Nephron progenitor cell (in vitro differentiated cells): ENCODE data around the gene ZNF438.

ENCODE experiments used
- DNase-seq: peaks from one replicate; pipeline ENCODE4 v3.0.0; 2021
- H3K27ac Mint-ChIP-seq: 2 replicates; pipeline ENCODE4 v1.8.0; 2021; ENCODE audit warnings: mild to moderate bottlenecking, moderate library complexity, mixed read lengths
- H3K27me3 Mint-ChIP-seq: 2 replicates; pipeline ENCODE4 v1.8.0; 2021; ENCODE audit warnings: mild to moderate bottlenecking, low read depth, mixed read lengths; ENCODE audit not compliant: poor library complexity
- H3K36me3 Mint-ChIP-seq: 2 replicates; pipeline ENCODE4 v1.8.0; 2021; ENCODE audit warnings: low read depth, mixed read lengths
- H3K4me1 Mint-ChIP-seq: 2 replicates; pipeline ENCODE4 v1.8.0; 2021; ENCODE audit warnings: mixed read lengths
- H3K4me3 Mint-ChIP-seq: 2 replicates; pipeline ENCODE4 v1.8.0; 2021; ENCODE audit warnings: mild to moderate bottlenecking, moderate library complexity, mixed read lengths
- H3K9me3 Mint-ChIP-seq: 2 replicates; pipeline ENCODE4 v1.8.0; 2021; ENCODE audit warnings: mild to moderate bottlenecking, moderate library complexity, mixed read lengths
- CTCF ChIP-seq: fragments of 200-600 bp; sonication (generic); IDR thresholded peaks from 2 replicates; pipeline ENCODE4 v1.5.0; 2021; ENCODE audit warnings: antibody characterized with exemption

The ZNF438 gene

GRCh38 chr10:30831426-30831825 lies 200.2 kb downstream of the ZNF438 start:
- no peaks in the 10 kb centered on the region for H3K27me3 Mint-ChIP-seq
- H3K27ac Mint-ChIP-seq: peak overlapping the region; percentile 98
- peaks cover 72% of the 10 kb centered on the region for H3K4me1 Mint-ChIP-seq
- H3K4me3 Mint-ChIP-seq: no peak overlapping the region
- H3K9me3 Mint-ChIP-seq: peaks cover 2% of the 10 kb centered on the region
- DNase-seq: no peak
- no peak for TF ChIP-seq CTCF
- H3K36me3 Mint-ChIP-seq: no peaks in the 10 kb centered on the region

- Mint-ChIP-seq H3K9me3 (no peaks in the 10 kb centered on the region), H3K4me3 (no peak overlapping the region), H3K4me1 (peaks cover 66% of the 10 kb centered on the region), H3K27ac (peak overlapping the region; percentile 98), H3K36me3 (no peaks in the 10 kb centered on the region), H3K27me3 (no peaks in the 10 kb centered on the region)
- DNase-seq: no peak
- TF ChIP-seq CTCF: no peak
These were observed 201.1 kb downstream of the ZNF438 start for GRCh38 chr10:30830315-30831230.

- no peak overlapping the region for H3K27ac Mint-ChIP-seq
- no peak for DNase-seq
- no peaks in the 10 kb centered on the region for H3K9me3 Mint-ChIP-seq
- H3K4me3 Mint-ChIP-seq: no peak overlapping the region
- H3K4me1 Mint-ChIP-seq: peaks cover 60% of the 10 kb centered on the region
- TF ChIP-seq CTCF: no peak
- no peaks in the 10 kb centered on the region for H3K36me3 Mint-ChIP-seq
- H3K27me3 Mint-ChIP-seq: no peaks in the 10 kb centered on the region
These were observed 201.8 kb downstream of the ZNF438 start for GRCh38 chr10:30829901-30830300.

GRCh38 chr10:30828680-30829079 lies 203.0 kb downstream of the ZNF438 start:
- Mint-ChIP-seq H3K27me3 (peaks cover 7% of the 10 kb centered on the region), H3K27ac (no peak overlapping the region), H3K4me1 (peaks cover 50% of the 10 kb centered on the region), H3K36me3 (no peaks in the 10 kb centered on the region), H3K4me3 (no peak overlapping the region), H3K9me3 (no peaks in the 10 kb centered on the region)
- DNase-seq: no peak
- no peak for TF ChIP-seq CTCF

GRCh38 chr10:30828164-30828563 lies 203.5 kb downstream of the ZNF438 start:
- H3K27me3 Mint-ChIP-seq: peaks cover 7% of the 10 kb centered on the region
- peaks cover 47% of the 10 kb centered on the region for H3K4me1 Mint-ChIP-seq
- TF ChIP-seq CTCF: no peak
- H3K27ac Mint-ChIP-seq: no peak overlapping the region
- no peaks in the 10 kb centered on the region for H3K9me3 Mint-ChIP-seq
- H3K36me3 Mint-ChIP-seq: no peaks in the 10 kb centered on the region
- no peak for DNase-seq
- H3K4me3 Mint-ChIP-seq: no peak overlapping the region
